T47D (cell line): ENCODE data around the gene RARB.
A peak's percentile ranks its signal among the peaks of the same experiment; 100 is the strongest.

ENCODE experiments used
- DNase-seq, 2 experiments: peaks; one replicate each; pipeline versions ENCODE4 v3.0.0 to v3.0.0-alpha.2; 2011 to 2012; ENCODE audit warnings: low read depth in 1 of 2, low spot score in 1 of 2
- JUND ChIP-seq: IDR thresholded peaks from 2 replicates; pipeline ENCODE4 v1.6.1; 2012; ENCODE audit warnings: low read depth
- in situ Hi-C: cut with HindIII; loops from 2 replicates; pipeline ENCODE4 v1.10.0; 2016; ENCODE audit warnings: low sequenced_read_pairs, low pct_unique_long_range_greater_than_20kb

The RARB gene

DNA sequence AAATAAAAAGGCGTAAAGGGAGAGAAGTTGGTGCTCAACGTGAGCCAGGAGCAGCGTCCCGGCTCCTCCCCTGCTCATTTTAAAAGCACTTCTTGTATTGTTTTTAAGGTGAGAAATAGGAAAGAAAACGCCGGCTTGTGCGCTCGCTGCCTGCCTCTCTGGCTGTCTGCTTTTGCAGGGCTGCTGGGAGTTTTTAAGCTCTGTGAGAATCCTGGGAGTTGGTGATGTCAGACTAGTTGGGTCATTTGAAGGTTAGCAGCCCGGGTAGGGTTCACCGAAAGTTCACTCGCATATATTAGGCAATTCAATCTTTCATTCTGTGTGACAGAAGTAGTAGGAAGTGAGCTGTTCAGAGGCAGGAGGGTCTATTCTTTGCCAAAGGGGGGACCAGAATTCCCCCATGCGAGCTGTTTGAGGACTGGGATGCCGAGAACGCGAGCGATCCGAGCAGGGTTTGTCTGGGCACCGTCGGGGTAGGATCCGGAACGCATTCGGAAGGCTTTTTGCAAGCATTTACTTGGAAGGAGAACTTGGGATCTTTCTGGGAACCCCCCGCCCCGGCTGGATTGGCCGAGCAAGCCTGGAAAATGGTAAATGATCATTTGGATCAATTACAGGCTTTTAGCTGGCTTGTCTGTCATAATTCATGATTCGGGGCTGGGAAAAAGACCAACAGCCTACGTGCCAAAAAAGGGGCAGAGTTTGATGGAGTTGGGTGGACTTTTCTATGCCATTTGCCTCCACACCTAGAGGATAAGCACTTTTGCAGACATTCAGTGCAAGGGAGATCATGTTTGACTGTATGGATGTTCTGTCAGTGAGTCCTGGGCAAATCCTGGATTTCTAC, at the start of gene RARB:
TSS of gene RARB (plus strand) at position 322 of the 847 bp plus-strand sequence. CDS start at position 791, 469 bp downstream.
- no peak for TF ChIP-seq JUND
- DNase-seq, result peak; percentile 63 to 82
- in situ Hi-C loops, result no loop called here

DNA sequence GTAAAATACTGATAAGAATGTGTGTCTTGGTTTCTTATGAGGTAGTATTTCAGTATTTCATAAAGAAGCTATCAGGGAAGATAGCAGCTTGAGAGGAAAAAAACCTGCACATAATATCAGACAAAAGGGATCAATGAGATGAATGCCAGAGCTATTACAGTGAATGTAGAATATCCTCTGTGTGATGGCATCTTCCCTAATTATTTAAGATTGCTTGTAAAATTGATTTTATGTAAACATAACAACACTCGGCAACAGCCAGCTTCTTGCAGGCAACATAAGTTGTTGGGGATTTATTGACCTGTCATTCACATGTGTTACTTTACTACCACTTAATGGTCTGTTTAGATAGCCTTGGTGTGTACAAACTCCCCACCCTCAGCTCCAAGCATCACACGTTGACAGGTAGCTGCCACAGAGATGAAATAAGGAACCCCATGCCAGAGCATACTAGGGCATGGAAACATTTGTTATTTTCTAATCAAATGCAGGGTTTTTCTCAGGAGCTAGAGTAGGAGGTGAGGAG, 49.2 kb upstream of the RARB start:
- DNase-seq, result no peak
- no peak for TF ChIP-seq JUND
- in situ Hi-C loops, result no loop called here

DNA sequence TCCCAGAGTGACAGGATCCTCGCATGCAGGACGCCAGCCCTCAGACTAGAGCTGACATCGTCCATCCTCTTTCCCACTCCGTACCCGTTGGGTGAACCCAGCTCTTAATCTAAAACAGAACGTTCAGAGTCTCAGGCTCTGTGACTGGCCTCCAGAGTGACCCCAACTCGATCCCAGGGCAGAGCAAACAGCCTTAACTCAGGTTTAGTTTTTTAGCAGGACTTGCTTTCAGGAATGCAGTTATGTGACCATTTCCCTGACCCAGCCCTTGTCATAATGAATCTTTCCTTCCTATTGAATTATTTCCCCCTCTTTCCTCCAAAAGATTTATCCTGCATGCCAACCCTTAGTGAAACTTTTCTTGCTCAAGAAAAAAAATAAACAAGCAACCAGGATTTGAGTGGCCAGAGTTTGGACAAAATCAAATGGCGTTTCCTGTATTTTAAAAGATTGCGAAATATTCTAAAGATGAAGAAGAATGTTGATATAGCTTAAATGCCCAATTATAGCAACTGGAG, 47.8 kb upstream of the RARB start:
- no peak for TF ChIP-seq JUND
- in situ Hi-C loops, result no loop called here
- DNase-seq, result no peak

GRCh38 chr3:25381083-25381482, 47.0 kb upstream of the RARB start:
- no peak for TF ChIP-seq JUND
- in situ Hi-C loops, result no loop called here

DNA sequence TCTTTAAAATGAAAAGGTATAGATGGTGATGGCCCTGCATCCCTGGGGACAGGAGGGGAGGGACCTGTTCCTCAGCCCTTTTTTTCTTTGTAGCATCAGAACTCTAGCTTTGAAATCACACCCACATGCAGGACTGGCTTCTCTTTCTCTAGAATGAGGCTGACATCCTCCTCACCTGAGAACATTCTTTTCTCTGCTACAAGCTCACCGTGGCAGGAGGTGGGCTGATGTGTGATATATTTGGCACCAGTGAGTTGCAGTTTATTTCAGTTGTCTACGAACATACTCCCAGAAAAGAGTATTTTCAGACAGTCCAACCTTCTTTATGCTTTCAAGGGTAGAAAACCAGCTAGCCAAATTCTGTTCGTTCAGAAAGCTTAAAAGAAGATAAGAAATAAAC, 43.6 kb upstream of the RARB start:
- TF ChIP-seq JUND, result no peak
- in situ Hi-C loops, result no loop called here
- DNase-seq, result no peak

More at GRCh38 chr3:25381083-25381482, 47.0 kb upstream of the RARB start:
- no peak for DNase-seq

GRCh38 chr3:25385807-25386460, 42.1 kb upstream of the RARB start:
- in situ Hi-C loops, result no loop called here
- no peak for TF ChIP-seq JUND
- DNase-seq, result no peak

DNA sequence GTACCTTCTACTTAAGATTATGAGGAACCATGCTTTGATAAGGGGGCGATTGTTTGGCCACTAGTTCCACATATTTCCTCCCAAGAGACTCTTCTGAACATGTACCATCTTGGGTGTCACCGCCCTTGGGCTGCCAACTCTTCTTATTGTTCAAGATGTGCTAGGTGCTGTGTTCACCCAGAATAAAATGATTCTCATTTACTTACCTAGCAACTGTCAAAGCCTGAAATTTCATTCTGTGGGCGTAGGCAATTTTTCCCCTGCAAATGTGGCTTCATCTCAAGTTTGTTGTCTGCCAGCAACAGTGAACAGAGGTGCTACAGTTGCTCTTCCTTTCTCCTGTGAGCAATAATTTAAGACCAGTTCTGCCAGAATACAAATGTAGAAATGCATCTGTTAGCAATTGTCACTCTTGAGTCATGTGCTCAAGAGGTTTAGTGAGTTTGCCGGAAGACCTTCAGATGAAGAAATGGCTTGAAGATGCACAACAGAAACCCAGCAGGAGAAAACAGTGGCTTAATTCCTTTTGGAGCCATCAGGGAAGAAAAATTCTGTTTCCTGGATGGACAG, 41.3 kb upstream of the RARB start:
- in situ Hi-C loops, result no loop called here
- no peak for TF ChIP-seq JUND
- no peak for DNase-seq

GRCh38 chr3:25390605-25391004, 37.5 kb upstream of the RARB start:
- TF ChIP-seq JUND, result no peak
- in situ Hi-C loops, result no loop called here
- no peak for DNase-seq

GRCh38 chr3:25396251-25396650, 31.8 kb upstream of the RARB start:
- in situ Hi-C loops, result no loop called here
- DNase-seq, result no peak
- TF ChIP-seq JUND, result no peak

DNA sequence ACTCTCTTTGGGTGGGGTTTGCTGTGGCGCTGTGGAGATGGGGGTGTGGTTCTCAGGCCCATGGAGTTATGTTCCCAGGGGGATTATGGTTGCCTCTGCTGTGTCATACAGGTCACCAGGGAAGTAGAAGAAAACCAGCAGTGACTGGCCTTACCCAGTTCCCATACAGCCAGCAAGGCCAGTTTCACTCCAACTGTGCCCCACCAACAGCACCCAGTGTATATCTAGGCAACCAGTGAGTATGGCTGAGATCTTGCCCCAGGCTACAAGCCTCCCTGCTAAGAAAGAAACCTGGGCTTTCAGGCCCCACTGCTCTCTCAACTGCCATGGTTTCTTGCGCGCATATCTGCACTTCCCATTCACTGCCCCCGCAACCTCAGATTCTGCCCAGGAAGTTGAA, 31.4 kb upstream of the RARB start:
- no peak for TF ChIP-seq JUND
- peak in 1 of 2 experiments; percentile 48 for DNase-seq
- in situ Hi-C loops, result no loop called here

- TF ChIP-seq JUND, result no peak
- in situ Hi-C loops, result no loop called here
- DNase-seq, result peak; percentile 4 to 88
These were observed 30.9 kb upstream of the RARB start for GRCh38 chr3:25397150-25397549.

DNA sequence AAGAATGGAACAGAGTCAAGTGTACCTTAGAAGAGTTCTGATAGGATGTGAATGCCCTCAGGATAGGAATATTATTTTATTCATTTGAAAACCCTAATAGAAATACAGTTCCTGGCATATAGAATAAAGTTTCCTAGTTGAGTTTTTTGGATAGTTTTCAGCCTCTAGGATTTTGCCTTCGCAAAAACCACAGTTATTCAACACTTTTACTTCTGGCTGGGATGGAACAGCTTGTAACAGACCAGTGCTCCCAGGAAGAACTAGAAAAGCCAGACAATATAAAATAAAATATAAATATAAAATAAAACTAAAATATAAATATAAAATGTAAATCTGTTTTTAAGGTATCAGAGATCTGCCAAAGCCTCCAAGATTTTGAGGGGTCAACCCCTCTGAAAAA, 27.5 kb upstream of the RARB start:
- in situ Hi-C loops, result no loop called here
- DNase-seq, result no peak
- TF ChIP-seq JUND, result no peak

- no peak for DNase-seq
- no peak for TF ChIP-seq JUND
- in situ Hi-C loops, result no loop called here
These were observed 24.1 kb upstream of the RARB start for GRCh38 chr3:25403968-25404367.
